Osteoblast (primary cell): Measurements from ENCODE around the gene MYMK. TPM values are rescaled to one million over a fixed set of nuclear protein-coding genes. Genes with fewer than 3 reads are reported as not detected.
"Not testable (repeated sequence)": the region's sequence is repeated elsewhere in the genome, so short reads cannot be mapped to it uniquely, and the experiment has no call there.

Source experiments
- DNase-seq: peaks from one replicate; pipeline ENCODE4 v3.0.0; 2011; ENCODE audit warnings: low spot score, mixed read lengths; ENCODE audit not compliant: insufficient read length; ENCODE audit errors: missing footprints
- H2AFZ ChIP-seq: 2 replicates; pipeline ENCODE4 v1.6.0; 2011; ENCODE audit warnings: mild to moderate bottlenecking, low read length
- H3K27ac ChIP-seq: 2 replicates; pipeline ENCODE4 v1.5.1; 2011; ENCODE audit warnings: mild to moderate bottlenecking, low read depth, low read length, moderate library complexity
- H3K27me3 ChIP-seq: 2 replicates; pipeline ENCODE4 v1.6.0; 2012; ENCODE audit warnings: mild to moderate bottlenecking, control low read depth, inconsistent platforms, low read length, moderate library complexity; ENCODE audit not compliant: insufficient read depth
- H3K36me3 ChIP-seq: 2 replicates; pipeline ENCODE4 v1.5.1; 2011; ENCODE audit warnings: mild to moderate bottlenecking, low read length, control low read depth, moderate library complexity; ENCODE audit not compliant: insufficient read depth
- H3K4me1 ChIP-seq: 2 replicates; pipeline ENCODE4 v1.5.1; 2011; ENCODE audit warnings: mild to moderate bottlenecking, low read length, control low read depth, moderate library complexity; ENCODE audit not compliant: insufficient read depth
- H3K4me2 ChIP-seq: 2 replicates; pipeline ENCODE4 v1.6.0; 2011; ENCODE audit warnings: mild to moderate bottlenecking, low read length; ENCODE audit not compliant: insufficient read depth
- H3K4me3 ChIP-seq: fragments of 200-600 bp; sonication (generic); 3 replicates; pipeline ENCODE4 v1.5.1; 2012; ENCODE audit warnings: mild to moderate bottlenecking, low read length, inconsistent platforms; ENCODE audit not compliant: insufficient read depth
- H3K79me2 ChIP-seq: 2 replicates; pipeline ENCODE4 v1.6.0; 2012; ENCODE audit warnings: mild to moderate bottlenecking, low read length, control low read depth, inconsistent platforms; ENCODE audit not compliant: insufficient read depth
- H3K9me3 ChIP-seq: 2 replicates; pipeline ENCODE4 v1.5.1; 2011; ENCODE audit warnings: low read depth, low read length, control low read depth
- H4K20me1 ChIP-seq: 2 replicates; pipeline ENCODE4 v1.6.0; 2012; ENCODE audit warnings: mild to moderate bottlenecking, low read length, control low read depth; ENCODE audit not compliant: insufficient read depth
- total RNA-seq: library from RNA; depleted of rRNA; stranded (reverse); fragments of >200 nt; gene quantifications from 2 replicates; pipeline ENCODE4 v1.2.3, GENCODE V29; 2012
- TF ChIP-seq, protein P1 (sequence below): IDR thresholded peaks from 2 replicates; pipeline ENCODE4 v1.5.1; 2011; ENCODE audit warnings: mild to moderate bottlenecking, low read depth, low read length, moderate library complexity; ENCODE audit errors: extremely low read depth

MYMK gene
- total RNA-seq, 1 donor, result not detected

DNA sequence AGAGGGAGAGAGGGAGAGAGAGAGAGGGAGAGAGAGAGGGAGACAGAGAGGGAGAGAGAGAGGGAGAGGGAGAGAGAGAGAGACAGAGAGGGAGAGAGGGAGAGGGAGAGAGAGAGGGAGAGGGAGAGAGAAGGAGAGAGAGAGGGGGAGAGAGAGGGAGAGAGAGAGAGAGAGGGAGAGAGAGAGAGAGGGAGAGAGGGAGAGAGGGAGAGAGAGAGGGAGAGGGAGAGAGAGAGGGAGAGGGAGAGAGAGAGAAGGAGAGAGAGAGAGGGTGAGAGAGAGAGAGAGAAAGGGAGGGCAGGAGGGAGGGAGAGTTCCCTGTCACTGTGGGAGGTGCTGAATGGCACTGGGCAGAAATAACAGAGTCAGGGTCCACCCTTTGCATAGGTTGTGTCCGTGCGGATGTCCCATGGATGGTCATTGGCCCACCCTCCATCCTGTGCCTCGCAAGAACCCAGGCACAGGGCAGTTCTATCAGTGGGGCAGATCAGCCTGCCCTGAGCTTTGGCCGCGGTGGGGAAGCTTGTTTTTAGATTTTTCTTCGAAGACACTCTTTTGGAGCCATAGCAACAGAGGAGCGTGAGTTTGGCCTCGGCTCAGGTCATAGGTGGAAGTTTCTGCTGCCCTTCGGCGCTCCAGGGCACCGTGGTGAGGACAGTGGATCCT lies 39.8 kb upstream of the MYMK start:
- Histone ChIP-seq H3K27me3 (peaks cover 5% of the 10 kb centered on the region), H3K79me2 (no peaks in the 10 kb centered on the region), H3K27ac (no peak overlapping the region), H2AFZ (no peak overlapping the region), H3K9me3 (no peaks in the 10 kb centered on the region), H4K20me1 (no peaks in the 10 kb centered on the region), H3K36me3 (no peaks in the 10 kb centered on the region), H3K4me2 (no peak overlapping the region), H3K4me1 (peaks cover 4% of the 10 kb centered on the region), H3K4me3 (no peak overlapping the region)
- no peak for DNase-seq
- TF ChIP-seq, protein P1, sequence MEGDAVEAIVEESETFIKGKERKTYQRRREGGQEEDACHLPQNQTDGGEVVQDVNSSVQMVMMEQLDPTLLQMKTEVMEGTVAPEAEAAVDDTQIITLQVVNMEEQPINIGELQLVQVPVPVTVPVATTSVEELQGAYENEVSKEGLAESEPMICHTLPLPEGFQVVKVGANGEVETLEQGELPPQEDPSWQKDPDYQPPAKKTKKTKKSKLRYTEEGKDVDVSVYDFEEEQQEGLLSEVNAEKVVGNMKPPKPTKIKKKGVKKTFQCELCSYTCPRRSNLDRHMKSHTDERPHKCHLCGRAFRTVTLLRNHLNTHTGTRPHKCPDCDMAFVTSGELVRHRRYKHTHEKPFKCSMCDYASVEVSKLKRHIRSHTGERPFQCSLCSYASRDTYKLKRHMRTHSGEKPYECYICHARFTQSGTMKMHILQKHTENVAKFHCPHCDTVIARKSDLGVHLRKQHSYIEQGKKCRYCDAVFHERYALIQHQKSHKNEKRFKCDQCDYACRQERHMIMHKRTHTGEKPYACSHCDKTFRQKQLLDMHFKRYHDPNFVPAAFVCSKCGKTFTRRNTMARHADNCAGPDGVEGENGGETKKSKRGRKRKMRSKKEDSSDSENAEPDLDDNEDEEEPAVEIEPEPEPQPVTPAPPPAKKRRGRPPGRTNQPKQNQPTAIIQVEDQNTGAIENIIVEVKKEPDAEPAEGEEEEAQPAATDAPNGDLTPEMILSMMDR, result no peak

DNA sequence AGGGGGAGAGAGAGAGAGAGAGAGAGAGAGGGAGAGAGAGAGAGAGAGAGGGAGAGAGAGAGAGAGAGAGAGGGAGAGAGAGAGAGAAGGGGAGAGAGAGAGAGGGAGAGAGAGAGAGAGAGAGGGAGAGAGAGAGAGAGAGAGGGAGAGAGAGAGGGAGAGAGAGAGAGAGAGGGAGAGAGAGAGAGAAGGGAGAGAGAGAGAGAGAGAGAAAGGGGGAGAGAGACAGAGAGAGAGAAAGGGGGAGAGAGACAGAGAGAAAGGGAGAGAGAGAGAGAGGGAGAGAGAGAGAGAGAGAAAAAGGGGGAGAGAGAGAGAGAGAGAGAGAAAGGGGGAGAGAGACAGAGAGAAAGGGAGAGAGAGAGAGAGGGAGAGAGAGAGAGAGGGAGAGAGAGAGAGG lies 39.1 kb upstream of the MYMK start:
- not testable (repeated sequence) for H3K27me3 ChIP-seq, H4K20me1 ChIP-seq, DNase-seq, H3K79me2 ChIP-seq, H3K27ac ChIP-seq, H3K36me3 ChIP-seq, H3K4me2 ChIP-seq, H3K4me3 ChIP-seq, H3K4me1 ChIP-seq, H3K9me3 ChIP-seq, H2AFZ ChIP-seq

DNA sequence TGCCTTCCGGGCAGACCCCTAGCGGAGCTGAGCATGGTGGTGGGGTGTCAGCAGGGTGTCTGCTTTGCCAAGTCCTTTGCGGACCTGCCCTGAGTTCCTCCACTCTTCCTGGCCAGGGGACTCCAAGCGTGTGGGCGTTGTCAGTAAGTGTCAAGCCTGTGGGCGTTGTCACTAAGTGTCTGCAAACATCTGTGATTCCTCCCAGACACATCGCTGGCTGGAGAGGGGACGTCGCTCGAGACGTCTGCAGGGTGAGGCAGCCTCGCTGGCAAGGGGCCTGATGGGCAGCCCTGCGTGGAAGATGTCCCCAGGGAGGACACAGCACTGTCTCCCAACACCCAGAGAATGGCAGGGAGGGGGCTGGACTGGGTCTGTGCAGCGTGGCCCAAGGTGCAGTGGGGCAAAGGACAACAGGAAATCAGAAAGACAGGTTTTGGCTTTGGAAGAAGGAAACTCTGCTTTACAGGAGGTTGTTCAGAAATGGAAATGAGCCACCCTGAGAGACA lies 38.6 kb upstream of the MYMK start:
- Histone ChIP-seq H2AFZ (no peak overlapping the region), H3K79me2 (no peaks in the 10 kb centered on the region), H3K4me1 (peaks cover 8% of the 10 kb centered on the region), H3K4me3 (no peak overlapping the region), H3K36me3 (no peaks in the 10 kb centered on the region), H3K27ac (no peak overlapping the region), H4K20me1 (no peaks in the 10 kb centered on the region), H3K4me2 (no peak overlapping the region), H3K9me3 (no peaks in the 10 kb centered on the region), H3K27me3 (peaks cover 5% of the 10 kb centered on the region)
- TF ChIP-seq, protein P1, result no peak
- DNase-seq, result no peak

DNA sequence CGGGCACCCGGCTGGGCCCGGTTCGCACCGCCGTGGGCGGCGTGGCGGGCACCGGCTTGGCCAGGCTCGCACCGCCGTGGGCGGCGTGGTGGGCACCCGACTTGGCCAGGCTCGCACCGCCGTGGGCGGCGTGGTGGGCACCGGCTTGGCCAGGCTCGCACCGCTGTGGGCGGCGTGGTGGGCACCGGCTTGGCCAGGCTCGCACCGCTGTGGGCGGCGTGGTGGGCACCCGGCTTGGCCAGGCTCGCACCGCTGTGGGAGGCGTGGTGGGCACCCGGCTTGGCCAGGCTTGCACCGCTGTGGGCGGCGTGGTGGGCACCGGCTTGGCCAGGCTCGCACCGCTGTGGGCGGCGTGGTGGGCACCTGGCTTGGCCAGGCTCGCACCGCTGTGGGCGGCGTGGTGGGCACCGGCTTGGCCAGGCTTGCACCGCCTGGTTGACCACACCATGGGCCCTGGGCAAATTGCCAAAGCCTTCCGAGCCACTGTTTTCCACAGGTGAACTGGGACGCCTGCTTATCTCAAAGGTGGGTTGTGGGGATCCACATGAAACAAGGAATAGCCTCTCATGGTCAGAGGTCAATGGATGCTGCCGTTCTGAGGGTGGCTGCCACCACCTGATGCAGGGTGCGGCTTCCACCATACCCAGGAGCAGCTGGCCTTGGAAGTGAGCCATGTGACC lies 38.0 kb upstream of the MYMK start:
- H3K4me1 ChIP-seq, result peaks cover 11% of the 10 kb centered on the region
- DNase-seq, result no peak
- no peak overlapping the region for H2AFZ ChIP-seq
- no peak overlapping the region for H3K4me3 ChIP-seq
- TF ChIP-seq, protein P1, result no peak
- H3K4me2 ChIP-seq, result no peak overlapping the region
- no peaks in the 10 kb centered on the region for H3K9me3 ChIP-seq
- no peaks in the 10 kb centered on the region for H3K79me2 ChIP-seq
- no peaks in the 10 kb centered on the region for H3K36me3 ChIP-seq
- H3K27me3 ChIP-seq, result peaks cover 5% of the 10 kb centered on the region
- no peak overlapping the region for H3K27ac ChIP-seq
- no peaks in the 10 kb centered on the region for H4K20me1 ChIP-seq
